ENCODE results near the gene NSUN3. TPM values are rescaled to one million over a fixed set of nuclear protein-coding genes. Genes with fewer than 3 reads are reported as not detected.
"Not testable (repeated sequence)": the region's sequence is repeated elsewhere in the genome, so short reads cannot be mapped to it uniquely, and the experiment has no call there.

NSUN3 gene
- total RNA-seq, result 43.0 TPM

DNA sequence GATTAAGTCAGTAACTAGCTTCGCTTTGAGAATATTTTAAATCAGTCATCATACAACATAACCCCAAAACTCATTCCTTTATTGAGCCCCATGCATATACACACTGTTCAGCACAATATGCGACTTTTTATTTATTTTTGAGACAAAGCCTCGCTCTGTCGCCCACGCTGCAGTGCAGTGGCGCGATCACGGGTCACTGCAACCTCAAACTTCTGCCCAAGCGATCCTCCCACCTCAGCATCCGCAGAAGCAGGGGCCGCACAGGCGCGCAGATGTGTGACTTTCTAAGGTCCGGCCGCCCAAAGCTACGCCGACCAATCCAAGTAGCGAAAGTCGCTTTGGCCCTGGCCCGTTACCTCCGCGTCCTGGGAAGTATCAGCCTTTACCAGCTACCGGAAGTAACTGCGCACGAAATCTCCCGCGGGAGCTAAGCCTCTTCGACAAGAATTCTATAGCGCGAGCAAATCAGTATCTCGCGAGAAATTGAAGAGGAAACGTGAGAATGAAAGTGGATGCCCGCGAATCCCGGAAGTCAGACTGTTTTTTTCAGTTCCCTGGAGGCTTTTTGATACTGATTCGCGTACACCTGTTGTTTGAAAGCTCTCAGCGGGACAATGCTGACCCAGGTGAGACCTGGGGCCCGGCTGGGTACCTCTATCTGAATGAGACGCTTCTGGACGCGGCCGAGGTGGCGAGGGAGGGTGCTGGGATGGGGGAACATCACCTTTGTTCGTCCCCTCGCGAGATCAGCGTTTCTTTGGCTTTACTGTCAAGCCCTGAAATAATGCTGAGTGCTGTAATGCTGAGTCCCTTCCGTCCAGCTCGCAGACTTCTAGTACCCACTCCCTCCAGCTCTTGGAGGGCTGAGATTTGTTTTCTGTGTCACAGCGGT lies at the start of gene NSUN3, which contains the start of gene DHFR2:
Gene NSUN3, plus strand, starts transcription at position 549 of the 892 bp plus-strand sequence. Its CDS starts 66 bp downstream, at position 615.
Gene DHFR2, minus strand, starts transcription at position 404 of the 892 bp plus-strand sequence. CDS start 1,405 bp downstream, outside the sequence.
- DNase-seq, result peak; percentile 84

DNA sequence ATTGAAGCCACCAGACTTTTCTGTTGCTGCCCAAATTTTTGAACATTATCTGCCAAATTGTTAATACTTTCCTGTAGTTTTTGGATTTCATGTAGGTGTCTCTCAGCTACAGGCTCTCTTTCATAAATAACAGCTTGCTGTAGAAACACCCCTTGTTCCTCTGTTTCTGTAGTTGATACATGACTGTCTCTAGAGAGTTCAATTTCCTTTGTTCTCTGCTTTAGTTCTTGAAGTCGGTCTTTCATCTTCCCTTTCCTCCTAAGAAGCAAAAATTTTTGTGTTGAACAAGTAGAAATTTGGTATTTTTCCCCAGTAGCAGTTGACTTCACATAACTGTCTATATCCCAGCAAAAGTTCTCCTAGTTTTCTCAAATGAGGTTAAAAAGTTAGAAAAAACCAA lies 47.8 kb upstream of the NSUN3 start:
- DNase-seq, result no peak

DNA sequence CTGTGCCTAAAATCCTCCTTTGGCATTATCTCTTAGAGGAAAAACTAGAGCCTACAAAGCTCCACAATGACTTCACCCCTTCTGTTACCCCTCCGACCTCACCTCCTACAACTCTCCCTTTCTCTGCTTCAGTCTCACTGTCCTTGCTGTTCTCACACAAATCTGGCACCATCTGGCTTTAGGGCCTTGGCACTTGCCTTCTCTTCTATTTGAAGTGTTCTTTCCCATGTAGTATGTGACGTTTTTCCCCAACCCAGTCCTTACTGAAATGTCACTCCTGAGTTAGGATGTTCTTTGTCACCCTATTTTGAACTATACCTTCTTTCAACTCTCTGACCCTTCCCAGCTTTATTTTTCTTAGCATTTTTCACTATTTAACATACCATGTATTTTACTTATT lies 43.2 kb upstream of the NSUN3 start:
- no peak for DNase-seq

DNA sequence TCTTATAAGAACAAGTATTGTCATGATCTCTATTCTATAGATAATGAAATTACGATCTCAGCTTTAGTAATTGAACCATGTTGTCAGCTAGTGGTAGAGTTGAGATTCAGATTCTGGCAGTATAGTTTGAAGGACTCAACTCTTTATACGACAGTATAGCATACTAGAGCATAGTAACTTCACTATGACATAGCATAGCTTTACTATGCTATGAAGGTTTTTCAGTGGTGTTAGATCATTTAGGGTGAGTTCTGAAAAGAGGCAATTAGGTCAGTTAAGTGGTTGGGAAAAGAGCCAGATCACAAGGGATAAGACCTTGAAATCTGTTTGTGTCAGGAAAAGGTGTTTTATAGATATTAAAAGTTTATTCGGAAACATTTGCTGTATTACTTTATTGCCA lies 42.6 kb upstream of the NSUN3 start:
- DNase-seq, result no peak

DNA sequence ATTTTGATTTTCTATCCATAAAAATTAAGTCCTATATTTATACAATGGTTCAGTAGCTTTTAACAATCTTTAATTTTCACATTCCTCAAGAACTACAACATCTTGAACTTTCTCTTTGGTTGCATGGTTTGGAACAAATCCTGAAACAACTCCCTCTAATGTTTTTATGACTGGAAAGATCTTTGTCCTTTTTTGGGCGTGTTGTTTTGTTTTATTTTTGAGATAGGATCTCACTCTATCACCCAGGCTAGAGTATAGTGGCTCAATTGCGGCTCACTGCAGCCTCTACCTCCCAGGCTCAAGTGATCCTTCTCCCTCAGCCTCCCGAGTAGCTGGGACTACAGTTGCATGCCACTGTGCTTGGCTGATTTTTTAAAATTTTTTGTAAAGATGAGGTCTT lies 38.5 kb upstream of the NSUN3 start:
- DNase-seq, result no peak

DNA sequence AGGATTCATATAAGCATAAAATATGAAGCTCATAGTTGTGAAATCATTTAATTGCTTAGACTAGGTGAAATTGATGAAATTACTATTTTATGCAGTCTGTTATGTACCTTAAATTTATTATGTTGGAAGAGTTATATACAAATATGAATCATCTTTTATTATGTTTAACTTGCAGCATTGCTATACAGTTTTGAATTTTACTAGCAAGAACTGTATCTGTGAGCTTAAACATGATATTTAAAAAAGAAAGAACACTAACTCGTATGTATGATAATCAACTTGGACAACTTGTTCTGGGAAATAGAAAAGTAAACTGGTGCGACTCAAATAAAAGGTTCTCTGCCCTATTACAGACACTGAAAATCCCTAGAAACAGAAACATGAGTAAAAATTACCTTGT lies 36.2 kb upstream of the NSUN3 start:
- DNase-seq, result no peak

DNA sequence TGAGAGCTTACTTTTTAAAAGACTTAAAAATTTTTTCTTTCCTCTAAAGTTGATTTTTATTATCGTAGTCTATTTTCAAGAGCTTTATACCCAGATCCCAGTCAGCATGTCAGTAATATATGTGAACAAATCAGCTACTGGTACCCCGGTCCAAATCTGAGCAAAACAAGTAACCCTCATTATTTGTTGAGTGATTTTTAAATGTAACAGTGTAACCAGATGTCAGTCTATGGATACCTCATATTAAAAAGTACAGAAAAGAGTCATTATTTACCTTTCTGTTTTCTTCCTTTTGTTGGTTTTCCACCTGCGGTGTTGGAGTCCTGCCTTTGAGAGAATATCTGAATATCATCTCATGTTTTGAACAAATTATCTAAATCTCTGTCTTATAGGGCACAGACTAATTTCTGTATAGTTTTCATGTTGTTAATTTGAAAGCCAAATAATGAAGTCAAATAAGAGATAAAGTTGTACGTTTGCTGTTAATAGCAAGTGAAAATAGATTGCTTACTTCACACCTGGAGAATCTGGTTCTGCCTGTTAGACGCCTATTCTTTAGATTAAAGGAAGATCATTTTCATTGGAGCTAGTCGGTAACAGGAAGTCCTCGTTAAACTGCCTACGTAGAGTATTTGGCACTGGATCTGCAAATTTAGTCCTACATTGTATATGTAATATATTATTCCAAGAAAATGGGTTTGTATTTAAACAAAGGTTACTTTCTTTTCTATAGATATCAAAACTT lies 34.6 kb upstream of the NSUN3 start, which contains the start of gene STX19:
Gene STX19, minus strand, starts transcription at position 505 of the 745 bp plus-strand sequence. CDS start 13,328 bp downstream, outside the sequence.
- DNase-seq, result no peak

DNA sequence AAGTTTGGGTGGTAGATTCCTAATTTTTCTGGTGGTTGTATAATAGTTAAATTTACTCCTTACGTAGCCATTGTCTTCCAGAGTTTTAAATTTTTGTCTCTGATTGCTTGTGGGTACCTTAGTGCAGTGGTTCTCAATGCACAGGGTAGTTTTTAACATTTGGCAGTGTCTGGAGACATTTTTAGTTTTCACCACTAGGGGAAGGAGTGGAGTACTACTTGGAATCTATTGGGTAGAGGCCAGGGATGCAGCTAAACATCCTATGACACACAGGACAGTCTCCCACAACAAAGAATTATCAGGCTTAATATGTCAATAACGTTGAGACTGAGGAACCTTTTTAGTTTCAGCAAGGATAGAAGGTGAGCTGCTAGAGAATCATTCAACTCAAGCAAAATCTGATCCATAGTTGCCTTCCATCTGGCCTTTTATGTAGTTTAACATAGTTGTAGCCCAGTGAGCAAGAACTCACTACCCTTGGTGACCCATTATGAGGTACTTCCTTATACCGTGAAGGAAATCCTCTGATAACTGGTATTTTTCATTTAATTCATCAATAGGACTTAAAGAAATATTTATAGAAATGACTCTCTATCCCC lies 25.9 kb upstream of the NSUN3 start:
- DNase-seq, result no peak

DNA sequence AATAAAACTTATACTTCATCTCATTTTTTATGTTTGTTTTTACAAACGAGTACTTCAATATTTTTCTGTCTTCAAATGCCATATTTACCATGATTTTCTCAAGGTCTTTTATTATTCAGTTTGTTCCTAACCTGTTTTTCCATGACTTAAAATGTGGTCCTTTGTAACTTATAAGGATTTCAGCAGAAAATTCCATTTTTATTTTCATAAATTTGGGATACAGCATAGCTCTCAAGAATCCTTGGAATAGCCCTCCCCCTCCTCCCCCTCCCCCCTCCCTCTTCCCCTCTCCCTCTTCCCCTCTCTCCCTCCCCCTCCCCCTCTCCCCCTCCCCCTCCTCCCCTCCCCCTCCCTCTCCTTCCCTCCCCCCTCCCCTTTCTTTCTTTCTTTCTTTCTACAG lies 19.6 kb upstream of the NSUN3 start:
- DNase-seq, result no peak

DNA sequence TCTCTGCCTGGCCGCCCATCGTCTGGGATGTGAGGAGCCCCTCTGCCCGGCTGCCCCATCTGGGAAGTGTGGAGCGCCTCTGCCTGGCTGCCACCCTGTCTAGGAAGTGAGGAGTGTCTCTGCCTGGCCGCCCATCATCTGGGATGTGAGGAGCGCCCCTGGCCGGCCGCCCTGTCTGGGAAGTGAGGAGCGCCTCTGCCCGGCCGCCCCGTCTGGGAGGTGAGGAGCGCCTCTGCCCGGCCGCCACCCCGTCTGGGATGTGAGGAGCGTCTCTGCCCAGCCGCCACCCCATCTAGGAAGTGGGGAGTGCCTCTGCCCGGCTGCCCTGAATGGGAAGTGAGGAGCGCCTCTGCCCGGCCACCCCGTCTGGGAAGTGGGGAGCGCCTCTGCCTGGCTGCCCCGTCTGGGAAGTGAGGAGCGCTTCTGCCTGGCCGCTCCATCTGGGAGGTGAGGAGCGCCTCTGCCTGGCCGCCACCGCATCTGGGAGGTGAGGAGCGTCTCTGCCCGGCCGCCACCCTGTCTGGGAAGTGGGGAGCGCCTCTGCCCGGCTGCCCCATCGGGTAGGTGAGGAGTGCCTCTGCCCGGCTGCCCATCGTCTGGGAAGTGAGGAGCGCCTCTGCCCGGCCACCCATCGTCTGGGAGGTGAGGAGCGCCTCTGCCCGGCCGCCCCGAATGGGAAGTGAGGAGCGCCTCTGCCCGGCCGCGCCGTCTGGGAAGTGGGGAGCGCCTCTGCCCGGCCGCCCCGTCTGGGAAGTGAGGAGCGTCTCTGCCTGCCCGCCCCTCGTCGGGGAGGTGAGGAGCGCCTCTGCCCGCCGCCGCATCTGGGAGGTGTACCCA lies 18.5 kb upstream of the NSUN3 start:
- not testable (repeated sequence) for DNase-seq

DNA sequence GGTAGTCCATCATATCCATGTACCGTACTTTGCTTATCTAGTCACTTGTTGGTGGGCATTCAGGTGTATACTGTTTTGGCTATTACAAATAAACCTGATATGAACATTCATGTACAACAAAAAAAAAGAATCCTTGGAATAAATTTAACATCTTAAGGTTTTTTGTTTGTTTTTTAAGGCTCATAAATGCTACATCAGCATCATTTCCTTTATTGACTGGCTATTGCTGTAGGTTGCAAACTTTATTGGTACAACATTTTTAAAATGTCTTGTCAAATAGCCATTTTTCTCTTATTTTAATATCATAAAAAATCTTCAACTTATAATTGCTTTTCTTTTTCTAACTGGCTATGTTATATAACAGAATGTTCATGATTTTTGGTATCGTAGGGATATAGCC lies 16.3 kb upstream of the NSUN3 start:
- no peak for DNase-seq

DNA sequence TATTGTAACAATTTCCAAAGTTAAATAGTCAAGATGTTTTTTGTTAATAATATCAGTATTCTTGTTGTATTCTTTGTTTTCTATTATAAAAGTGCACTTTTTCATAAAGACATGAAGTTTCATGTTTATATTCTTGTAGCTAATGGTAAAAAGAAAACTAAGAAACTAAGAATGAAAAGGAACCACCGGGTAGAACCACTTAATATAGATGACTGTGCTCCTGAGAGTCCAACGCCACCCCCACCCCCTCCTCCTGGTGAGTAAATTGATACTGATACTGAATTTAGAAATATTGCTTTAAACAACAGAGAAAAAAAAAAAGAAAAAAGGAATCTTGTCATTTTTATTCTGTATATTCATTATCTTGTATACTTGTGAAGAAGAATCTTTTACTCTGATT lies 13.6 kb upstream of the NSUN3 start:
- no peak for DNase-seq

DNA sequence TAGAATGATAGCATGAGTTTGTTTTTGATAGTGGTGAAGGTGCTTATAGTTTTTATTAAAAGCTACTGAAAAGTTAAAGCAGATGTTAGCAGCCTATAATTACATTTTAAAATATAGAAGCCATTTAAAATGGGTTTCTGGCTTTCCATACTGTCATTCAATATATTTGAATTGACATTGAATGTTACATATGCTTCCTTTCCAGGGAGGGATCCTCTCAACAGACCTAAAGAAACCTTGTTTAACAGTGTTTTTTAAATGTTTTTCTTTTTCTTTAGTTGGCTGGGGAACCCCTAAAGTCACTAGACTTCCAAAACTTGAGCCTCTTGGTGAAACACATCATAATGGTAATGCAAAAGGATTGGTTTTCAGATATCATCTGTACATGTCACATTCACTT lies 12.3 kb upstream of the NSUN3 start:
- DNase-seq, result no peak

DNA sequence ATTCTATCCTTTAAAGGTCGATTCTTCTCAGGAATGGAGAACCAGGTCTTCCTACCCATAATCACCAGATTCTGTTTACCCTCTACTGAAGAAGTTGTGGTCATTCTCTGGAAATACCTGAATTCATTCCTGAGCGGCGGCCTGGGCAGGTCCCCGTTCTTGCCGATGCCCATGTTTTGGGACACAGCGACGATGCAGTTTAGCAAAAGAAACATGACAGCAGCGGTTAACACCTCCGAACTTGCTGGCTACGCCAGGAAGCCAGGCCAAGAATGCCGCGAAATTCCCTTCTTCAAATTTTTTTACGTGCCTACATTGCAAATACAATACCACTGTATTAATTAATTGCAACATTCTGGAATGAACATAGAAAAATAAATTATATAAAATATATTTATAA lies 1.6 kb upstream of the NSUN3 start:
- no peak for DNase-seq

DNA sequence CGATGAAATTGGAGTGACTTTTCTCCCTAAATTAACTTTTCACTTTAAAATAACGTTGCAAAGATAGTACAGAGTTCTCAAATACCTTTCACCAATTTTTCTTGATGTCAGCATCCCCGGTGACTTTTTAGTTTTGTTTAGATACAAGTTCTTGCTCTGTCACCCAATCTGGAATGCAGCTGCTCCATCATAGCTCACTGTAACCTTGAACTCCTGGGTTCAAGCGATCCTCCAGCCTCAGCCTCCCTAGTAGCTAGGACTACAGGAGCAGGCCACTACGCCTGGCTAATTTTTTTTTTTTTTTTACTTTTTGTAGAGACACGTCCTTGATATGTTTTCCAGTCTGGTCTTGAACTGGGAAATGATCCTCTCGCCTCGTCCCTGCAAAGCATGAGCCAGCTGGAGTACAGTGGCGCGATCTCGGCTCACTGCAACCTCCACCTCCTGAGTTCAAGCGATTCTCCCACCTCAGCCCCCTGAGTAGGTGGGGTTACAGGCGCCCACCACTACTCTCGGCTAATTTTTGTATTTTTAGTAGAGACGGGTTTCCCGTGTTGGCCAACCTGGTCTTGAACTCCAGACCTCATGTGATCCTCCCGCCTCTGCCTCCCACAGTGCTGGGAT lies 747 bp downstream of the NSUN3 start:
- no peak for DNase-seq

DNA sequence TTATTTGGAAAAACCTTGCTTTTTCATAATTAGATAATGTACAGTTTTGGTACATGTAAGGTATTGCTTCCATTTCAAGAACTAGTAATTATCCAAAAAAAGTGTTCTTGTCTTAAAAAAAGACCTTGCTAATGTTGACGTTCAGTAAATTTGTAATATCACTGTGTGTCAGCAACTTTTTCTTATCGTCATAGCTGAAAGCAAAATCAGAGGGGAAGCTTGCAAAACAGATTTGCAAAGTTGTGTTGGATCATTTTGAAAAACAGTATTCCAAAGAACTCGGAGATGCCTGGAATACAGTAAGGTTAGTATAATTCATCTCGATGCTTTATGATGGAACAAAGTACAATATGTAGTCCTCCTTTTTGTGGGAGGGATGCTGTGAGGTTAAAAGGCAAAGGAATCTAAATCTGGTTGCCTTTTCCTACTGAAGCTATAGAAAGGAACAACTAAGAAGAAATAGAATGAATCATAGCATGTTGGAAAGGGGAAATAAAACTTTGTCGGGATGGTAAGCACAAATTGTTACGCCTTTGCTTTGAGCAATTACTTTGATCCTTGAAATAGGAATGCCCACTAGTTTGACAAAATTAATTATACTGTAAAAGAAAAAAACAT lies 1.5 kb downstream of the NSUN3 start:
- DNase-seq, result no peak

DNA sequence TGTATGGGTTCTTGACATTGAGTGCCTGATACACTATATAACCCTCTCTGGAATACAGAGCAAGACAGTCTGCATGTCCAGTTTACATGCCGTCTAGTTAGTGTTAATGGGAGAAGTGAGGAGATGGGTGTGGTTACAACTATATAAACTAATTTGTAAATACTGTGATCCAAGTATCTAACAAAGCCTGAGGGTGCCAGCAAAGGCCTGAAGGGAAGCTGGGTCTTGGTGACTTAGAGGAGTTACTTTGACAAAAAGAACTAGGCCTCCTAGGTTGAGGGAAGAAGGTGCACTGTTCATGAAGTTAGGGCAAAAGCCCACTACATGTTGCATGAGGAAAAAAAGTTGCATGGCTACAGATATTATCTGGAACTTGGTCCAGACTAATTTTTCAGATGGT lies 2.3 kb downstream of the NSUN3 start:
- no peak for DNase-seq

DNA sequence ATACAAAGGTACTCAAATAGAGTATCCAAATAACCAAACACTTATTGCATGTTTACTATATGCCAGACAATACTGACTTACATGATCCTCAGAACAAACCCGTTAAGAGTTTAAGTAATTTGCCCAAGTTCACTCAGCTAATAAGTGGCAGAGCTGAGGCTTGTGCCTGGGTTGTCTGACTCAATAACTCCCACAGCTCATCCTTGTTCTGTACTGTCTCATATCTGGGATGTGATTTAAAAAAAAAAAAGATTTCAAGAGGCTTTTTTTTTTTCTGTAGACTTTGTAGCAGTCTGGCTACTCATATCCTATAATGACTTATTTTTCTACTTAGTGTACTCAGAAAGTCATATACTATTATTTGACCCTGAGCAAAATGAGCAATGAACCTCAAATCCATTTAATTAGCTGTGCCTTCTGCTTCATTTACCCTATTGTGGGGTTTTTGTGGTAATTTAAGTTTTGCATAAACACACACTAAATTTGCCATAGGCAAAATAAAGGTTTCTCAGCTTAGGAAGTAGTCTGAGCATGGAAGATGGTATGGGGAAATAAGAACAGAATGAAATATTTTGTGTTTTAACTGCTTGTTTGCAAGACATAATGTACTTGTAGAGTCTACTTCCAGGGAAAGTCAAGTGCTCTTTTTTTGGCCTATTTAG lies 3.1 kb downstream of the NSUN3 start:
- no peak for DNase-seq

DNA sequence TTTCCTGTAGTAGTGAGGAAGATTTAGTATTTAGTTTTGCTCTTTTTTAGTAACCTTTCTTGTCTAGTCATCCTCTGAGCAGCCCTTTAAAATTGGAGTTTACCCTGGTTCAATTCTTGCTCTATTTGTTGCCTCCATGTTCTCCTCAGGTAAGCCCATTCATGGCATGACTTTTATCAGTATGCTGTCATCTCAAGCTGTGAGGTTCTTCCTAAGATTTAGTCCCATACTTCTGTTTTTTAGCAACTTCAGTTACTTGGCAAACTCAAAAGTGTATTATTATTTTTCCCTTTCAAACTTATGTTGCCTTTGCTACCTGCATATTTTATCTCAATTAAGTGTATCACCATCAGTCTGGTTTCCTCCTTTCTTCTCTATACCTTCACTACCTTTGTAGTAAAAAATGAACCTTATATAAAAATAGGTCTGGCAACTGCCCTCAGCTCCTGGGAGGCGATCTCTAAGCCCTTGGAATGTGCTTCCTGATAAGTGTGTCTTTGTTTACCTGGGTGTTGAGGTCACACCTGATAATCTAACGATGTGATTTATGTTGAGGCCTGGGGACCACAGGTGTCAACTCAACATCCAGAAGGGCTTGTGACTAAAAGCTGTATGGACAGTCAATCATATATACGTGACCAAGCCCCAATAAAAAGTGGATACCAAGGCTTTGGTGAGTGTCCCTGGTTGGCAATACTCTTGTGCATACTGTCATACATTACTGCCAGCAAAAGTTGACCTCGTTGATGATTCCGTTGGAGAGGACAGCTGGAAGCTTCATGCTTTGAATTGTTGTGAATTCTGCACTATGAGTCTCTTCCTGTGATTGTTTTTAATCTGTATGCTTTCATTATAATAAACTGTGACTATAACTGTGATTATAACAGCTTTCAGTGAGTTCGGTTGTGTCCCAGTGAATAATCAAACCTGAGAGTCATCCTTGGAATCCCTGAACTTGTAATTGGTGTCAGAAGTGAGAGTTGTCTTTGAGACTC lies 3.9 kb downstream of the NSUN3 start:
- no peak for DNase-seq

Data from occipital lobe (tissue), 2 donors.